HUES64 (cell line): ENCODE results near the gene DDX28.
"Not testable (repeated sequence)": the region's sequence is repeated elsewhere in the genome, so short reads cannot be mapped to it uniquely, and the experiment has no call there.

Experiments
- H3K27ac ChIP-seq: 2 replicates; pipeline ENCODE4 v1.7.0; 2013; ENCODE audit warnings: low read depth, low read length, inconsistent platforms
- H3K27me3 ChIP-seq: 2 replicates; pipeline ENCODE4 v1.6.1; 2013; ENCODE audit warnings: mild to moderate bottlenecking, low read length; ENCODE audit not compliant: insufficient read depth
- H3K36me3 ChIP-seq: 2 replicates; pipeline ENCODE4 v1.6.1; 2013; ENCODE audit warnings: mild to moderate bottlenecking, low read length; ENCODE audit not compliant: insufficient read depth
- H3K4me1 ChIP-seq: 2 replicates; pipeline ENCODE4 v1.6.1; 2013; ENCODE audit warnings: mild to moderate bottlenecking, low read length, moderate library complexity; ENCODE audit not compliant: insufficient read depth
- H3K4me3 ChIP-seq: 2 replicates; pipeline ENCODE4 v1.5.1; 2013; ENCODE audit warnings: mild to moderate bottlenecking, low read length, moderate library complexity
- H3K9ac ChIP-seq: 2 replicates; pipeline ENCODE4 v1.6.1; 2013; ENCODE audit warnings: mild to moderate bottlenecking, low read depth, low read length
- H3K9me3 ChIP-seq: 2 replicates; pipeline ENCODE4 v1.6.1; 2013; ENCODE audit warnings: low read depth, low read length; ENCODE audit not compliant: insufficient read depth
- whole genome bisulfite sequencing: fragments of 150-250, 120-280 bp; methylation state at CpG from one replicate; pipeline ENCODE4 v1.1.7; 2013; ENCODE audit warnings: missing lambda C conversion rate; 5-methylcytosine and 5-hydroxymethylcytosine counted together

Gene DDX28

DNA sequence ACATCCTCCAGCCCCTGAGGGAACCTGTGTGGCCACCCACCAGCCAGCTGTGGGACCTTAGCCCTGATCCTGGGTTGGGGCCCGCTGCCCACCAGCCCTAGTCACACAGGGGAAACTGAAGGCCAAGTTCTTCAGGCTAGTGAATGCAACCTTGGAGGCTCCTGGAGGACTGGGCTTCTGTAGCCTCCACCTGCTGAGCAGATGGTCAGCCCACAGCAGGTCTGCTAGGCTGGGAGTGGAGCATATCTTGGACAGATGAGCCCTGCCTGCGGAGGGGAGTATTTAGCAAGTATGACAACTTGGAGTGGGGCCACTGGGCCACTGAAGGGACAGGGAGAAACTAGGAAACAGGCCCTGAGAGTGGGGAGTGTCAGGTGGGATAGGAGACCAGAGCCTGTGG lies 46.8 kb downstream of the DDX28 start:
- no peak overlapping the region for H3K9ac ChIP-seq

DNA sequence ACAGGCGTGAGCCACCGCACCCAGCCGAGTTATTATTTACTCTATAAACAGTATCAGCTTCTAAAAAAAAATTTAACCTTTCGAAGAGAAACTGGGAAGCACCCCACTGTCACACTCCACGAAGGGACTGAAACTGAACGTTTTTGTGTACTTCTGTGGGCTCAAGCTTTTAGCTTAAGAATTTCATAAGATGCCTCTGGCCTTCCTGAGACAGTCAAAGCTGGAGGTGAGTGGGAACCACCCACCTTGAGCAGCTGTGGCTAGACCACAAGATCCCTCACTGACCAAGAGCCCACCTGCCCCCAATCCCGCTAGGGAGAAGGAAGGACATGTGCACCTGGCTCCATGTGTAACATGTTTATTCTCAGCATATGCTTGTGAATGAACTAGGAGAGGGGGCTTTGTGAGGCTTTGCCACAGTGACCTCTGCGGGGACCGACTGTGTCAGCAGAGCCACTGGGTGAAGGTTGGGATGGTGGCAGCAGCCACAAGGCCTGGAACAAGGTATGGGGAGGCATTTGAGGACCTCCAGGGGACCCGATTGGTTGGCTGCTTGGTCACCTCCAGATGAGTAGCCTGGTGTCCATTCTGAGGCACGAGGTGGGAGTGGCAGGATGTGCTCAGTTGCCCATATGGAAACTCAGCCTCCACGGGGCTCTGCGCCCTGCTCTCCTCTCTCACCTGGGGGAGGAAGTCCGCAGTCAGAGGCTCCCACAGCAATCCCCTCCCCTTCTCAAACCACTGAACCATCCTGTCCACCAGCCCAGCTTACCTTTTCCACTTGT lies 47.5 kb downstream of the DDX28 start:
- Histone ChIP-seq H3K27ac (no peak overlapping the region), H3K9me3 (no peaks in the 10 kb centered on the region), H3K9ac (no peak overlapping the region), H3K36me3 (no peaks in the 10 kb centered on the region), H3K4me3 (no peak overlapping the region), H3K4me1 (no peaks in the 10 kb centered on the region), H3K27me3 (no peaks in the 10 kb centered on the region)
- 89% methylated on average over 14 of the region's 14 CpGs for WGBS

More for the DNA sequence above, 46.8 kb downstream of the DDX28 start:
- 89% methylated on average over 2 of the region's 2 CpGs for WGBS
- H3K4me1 ChIP-seq = no peaks in the 10 kb centered on the region
- H3K27me3 ChIP-seq = no peaks in the 10 kb centered on the region
- no peak overlapping the region for H3K27ac ChIP-seq
- H3K4me3 ChIP-seq = no peak overlapping the region
- H3K9me3 ChIP-seq = no peaks in the 10 kb centered on the region
- no peaks in the 10 kb centered on the region for H3K36me3 ChIP-seq

DNA sequence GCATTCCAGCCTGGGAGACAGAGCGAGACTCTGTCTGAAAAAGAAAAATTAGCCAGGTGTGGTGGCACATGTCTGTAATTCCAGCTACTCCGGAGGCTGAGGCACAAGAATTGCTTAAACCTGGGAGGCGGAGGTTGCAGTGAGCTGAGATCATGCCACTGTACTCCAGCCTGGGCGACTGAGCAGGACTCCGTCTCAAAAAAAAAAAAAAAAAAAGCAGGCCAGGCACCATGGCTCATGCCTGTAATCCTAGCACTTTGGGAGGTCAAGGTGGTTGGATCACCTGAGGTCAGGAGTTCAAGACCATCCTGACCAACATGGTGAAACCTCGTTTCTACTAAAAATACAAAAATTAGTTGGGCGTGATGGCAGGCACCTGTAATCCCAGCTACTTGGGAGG lies 50.7 kb downstream of the DDX28 start:
- 92% methylated on average over 7 of the region's 7 CpGs for WGBS
- H3K4me1 ChIP-seq, H3K36me3 ChIP-seq, H3K9me3 ChIP-seq, H3K27ac ChIP-seq, H3K27me3 ChIP-seq, H3K4me3 ChIP-seq, H3K9ac ChIP-seq: not testable (repeated sequence)

DNA sequence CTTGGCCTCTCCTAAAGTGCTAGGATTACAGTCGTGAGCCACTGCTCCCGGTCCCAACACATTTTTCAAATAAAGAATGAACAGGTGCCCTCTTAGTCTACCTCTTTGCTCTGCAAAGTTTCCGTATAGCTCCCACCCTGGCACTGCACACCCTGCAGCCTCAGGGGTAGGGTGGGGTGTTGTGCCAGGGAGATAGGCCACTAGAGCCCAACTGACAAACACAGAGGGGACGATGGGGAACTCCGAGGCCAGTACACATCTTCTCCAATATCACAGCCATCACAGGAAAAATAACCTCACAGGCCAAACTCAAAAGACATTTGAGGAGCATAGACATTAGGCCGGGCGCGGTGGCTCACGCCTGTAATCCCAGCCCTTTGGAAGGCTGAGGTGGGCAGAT lies 51.9 kb downstream of the DDX28 start:
- H3K27ac ChIP-seq = no peak overlapping the region
- no peaks in the 10 kb centered on the region for H3K27me3 ChIP-seq
- WGBS = 94% methylated on average over 8 of the region's 9 CpGs
- no peak overlapping the region for H3K9ac ChIP-seq
- H3K4me3 ChIP-seq = no peak overlapping the region
- no peaks in the 10 kb centered on the region for H3K36me3 ChIP-seq
- peaks cover 12% of the 10 kb centered on the region; the same call in 1 of the 2 replicates for H3K4me1 ChIP-seq
- H3K9me3 ChIP-seq = no peaks in the 10 kb centered on the region
